Nucleus accumbens (tissue), 56 donors: ENCODE results near the gene ICE1.
"Not testable (repeated sequence)": the region's sequence is repeated elsewhere in the genome, so short reads cannot be mapped to it uniquely, and the experiment has no call there.

Source experiments
- DNase-seq, 56 donors: peaks; one replicate each; lab custom pipeline; 2025; lab: John Stamatoyannopoulos, UW

Gene ICE1

GRCh38 chr5:5395093-5395492, 27.4 kb upstream of the ICE1 start:
- not testable (repeated sequence) for DNase-seq

GRCh38 chr5:5398071-5398470, 24.4 kb upstream of the ICE1 start:
- DNase-seq = no peak

GRCh38 chr5:5401095-5401494, 21.4 kb upstream of the ICE1 start:
- no peak for DNase-seq

- no peak for DNase-seq
Measured at GRCh38 chr5:5403741-5404140, 18.7 kb upstream of the ICE1 start.

GRCh38 chr5:5404381-5404780, 18.1 kb upstream of the ICE1 start:
- DNase-seq = no peak

- no peak for DNase-seq
Measured at GRCh38 chr5:5405441-5405840, 17.0 kb upstream of the ICE1 start.

GRCh38 chr5:5407924-5408323, 14.6 kb upstream of the ICE1 start:
- DNase-seq = no peak

GRCh38 chr5:5409151-5409810, 13.2 kb upstream of the ICE1 start:
- no peak for DNase-seq

GRCh38 chr5:5413856-5414255, 8.6 kb upstream of the ICE1 start:
- DNase-seq = not testable (repeated sequence)

GRCh38 chr5:5414999-5415398, 7.5 kb upstream of the ICE1 start:
- no peak for DNase-seq

- no peak for DNase-seq
Measured at GRCh38 chr5:5416733-5417132, 5.7 kb upstream of the ICE1 start.

- DNase-seq = no peak
Measured at GRCh38 chr5:5418006-5418405, 4.5 kb upstream of the ICE1 start.

GRCh38 chr5:5418764-5419163, 3.7 kb upstream of the ICE1 start:
- no peak for DNase-seq

GRCh38 chr5:5419291-5420210, 2.9 kb upstream of the ICE1 start:
- peak in 4 of 56 donors; percentile 4 to 19 (median 6) for DNase-seq

GRCh38 chr5:5420251-5420650, 2.2 kb upstream of the ICE1 start:
- no peak for DNase-seq

GRCh38 chr5:5421149-5421960, 1.1 kb upstream of the ICE1 start:
- DNase-seq = peak in 10 of 56 donors; percentile 5 to 32 (median 14)

GRCh38 chr5:5422819-5423515, 490 bp downstream of the ICE1 start:
- peak in 4 of 56 donors; percentile 29 to 48 (median 37) for DNase-seq

GRCh38 chr5:5423586-5423985, 1.1 kb downstream of the ICE1 start:
- no peak for DNase-seq

- no peak for DNase-seq
Measured at GRCh38 chr5:5424736-5425135, 2.3 kb downstream of the ICE1 start.

GRCh38 chr5:5430136-5430535, 7.7 kb downstream of the ICE1 start:
- DNase-seq = no peak
